Tibial nerve (tissue), 4 donors: Measurements from ENCODE around the gene DEGS2. TPM values are rescaled to one million over a fixed set of nuclear protein-coding genes. Genes with fewer than 3 reads are reported as not detected.
A peak's percentile ranks its signal among the peaks of the same experiment; 100 is the strongest.

ENCODE experiments used
- DNase-seq, 2 donors: peaks; one replicate each; pipeline ENCODE4 v3.0.0-alpha.2; 2019; ENCODE audit warnings: low spot score in 2 of 2
- H3K27ac ChIP-seq, 4 donors: fragments of 200-600 bp; sonication (generic) in 3 of 4; one replicate each; pipeline ENCODE4 v1.5.1; 2017 to 2019; ENCODE audit warnings: mild to moderate bottlenecking in 1 of 4
- H3K27me3 ChIP-seq, 2 donors: fragments of 200-600 bp; sonication (generic) in 1 of 2; one replicate each; pipeline versions ENCODE4 v1.5.1 to v1.6.0; 2017 to 2019
- H3K36me3 ChIP-seq, 3 donors: fragments of 200-600 bp; sonication (generic); one replicate each; pipeline ENCODE4 v1.5.1; 2018 to 2019
- H3K4me1 ChIP-seq, 4 donors: fragments of 200-600 bp; sonication (generic) in 3 of 4; one replicate each; pipeline ENCODE4 v1.5.1; 2017 to 2019
- H3K4me3 ChIP-seq, 4 donors: fragments of 200-600 bp; sonication (generic) in 3 of 4; one replicate each; pipeline ENCODE4 v1.5.1; 2017 to 2019; ENCODE audit warnings: mild to moderate bottlenecking in 1 of 4, moderate library complexity in 1 of 4
- H3K9me3 ChIP-seq, 4 donors: fragments of 200-600 bp; sonication (generic) in 3 of 4; one replicate each; pipeline ENCODE4 v1.5.1; 2017 to 2019
- CTCF ChIP-seq, 5 experiments: fragments of 200-600 bp in 3 of 5; fragments of 450-650 bp in 2 of 5; sonication (generic) in 3 of 5; IDR thresholded peaks; one replicate each; pipeline ENCODE4 v1.5.1; 2016 to 2019; ENCODE audit warnings: antibody characterized with exemption in 5 of 5, mild to moderate bottlenecking in 3 of 5, moderate library complexity in 2 of 5
- EP300 ChIP-seq, 2 donors: sonication (generic); formaldehyde crosslinking; IDR thresholded peaks; one replicate each; pipeline ENCODE4 v1.6.1; 2017; ENCODE audit warnings: antibody characterized with exemption in 2 of 2, mild to moderate bottlenecking in 1 of 2
- POLR2A ChIP-seq, 2 donors: fragments of 450-650 bp; IDR thresholded peaks; one replicate each; pipeline ENCODE4 v1.6.1; 2017; ENCODE audit warnings: antibody characterized with exemption in 2 of 2, mild to moderate bottlenecking in 2 of 2, moderate library complexity in 2 of 2
- WGBS, 2 donors: methylation state at CpG; one replicate each; pipeline ENCODE4 v1.1.5; 2018; 5-methylcytosine and 5-hydroxymethylcytosine counted together
- total RNA-seq, 4 donors: library from RNA; depleted of rRNA; stranded (reverse); fragments of >200 nt; gene quantifications; one replicate each; pipeline ENCODE4 v1.1.0, GENCODE V29; 2016

Gene DEGS2
- total RNA-seq, 4 donors from 2014 or later: 1.3 to 5.1 (median 1.8) TPM

- TF ChIP-seq POLR2A (IDR thresholded peaks at IDR 0.05) (no peak), EP300 (IDR thresholded peaks at IDR 0.05) (no peak), CTCF (IDR thresholded peaks at IDR 0.05) (peak in 1 of 5 experiments; percentile 12)
- Histone ChIP-seq H3K9me3 (no peaks in the 10 kb centered on the region), H3K4me3 (no peak overlapping the region), H3K36me3 (peaks cover 0 to 74% (median 0%) of the 10 kb centered on the region in 3 donors), H3K4me1 (peaks cover 0 to 28% (median 2%) of the 10 kb centered on the region in 4 donors), H3K27ac (peak overlapping the region in 2 of 4 donors; percentile 4 to 67), H3K27me3 (no peaks in the 10 kb centered on the region)
- no peak for DNase-seq
- 52 to 66% methylated on average over 16 of the region's 16 CpGs for WGBS, 2 donors
Measured at GRCh38 chr14:100140452-100141078, 18.9 kb downstream of the DEGS2 start.

DNA sequence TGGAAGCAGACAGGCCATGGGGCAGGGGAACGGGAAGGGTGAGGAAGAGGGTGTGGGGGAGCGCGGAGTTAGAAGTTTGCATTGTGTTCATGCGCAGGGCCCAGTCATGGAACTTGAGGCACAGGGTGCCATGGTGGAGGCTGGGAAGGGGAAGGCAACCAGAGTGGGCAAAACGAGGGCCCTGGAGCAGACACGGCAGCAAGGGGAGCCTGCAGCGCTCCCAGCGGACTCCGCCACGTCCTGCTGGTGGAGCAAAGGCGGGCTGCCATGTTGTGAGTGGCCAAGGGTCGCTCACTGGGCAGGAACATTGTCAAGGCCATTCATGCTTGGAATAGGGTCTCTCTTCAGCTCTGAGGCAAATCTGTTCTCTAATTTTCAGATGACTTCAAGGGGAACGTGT, 20.5 kb downstream of the DEGS2 start:
- peaks cover 0 to 80% (median 0%) of the 10 kb centered on the region in 3 donors for H3K36me3 ChIP-seq
- no peak overlapping the region for H3K27ac ChIP-seq
- no peak for DNase-seq
- no peak overlapping the region for H3K4me3 ChIP-seq
- no peaks in the 10 kb centered on the region for H3K9me3 ChIP-seq
- no peak for TF ChIP-seq POLR2A (IDR thresholded peaks at IDR 0.05)
- no peak for TF ChIP-seq CTCF (IDR thresholded peaks at IDR 0.05)
- TF ChIP-seq EP300 (IDR thresholded peaks at IDR 0.05): no peak
- peaks cover 0 to 15% (median 2%) of the 10 kb centered on the region in 4 donors for H3K4me1 ChIP-seq
- no peaks in the 10 kb centered on the region for H3K27me3 ChIP-seq
- WGBS, 2 donors: 90 to 96% methylated on average over 13 of the region's 13 CpGs

DNA sequence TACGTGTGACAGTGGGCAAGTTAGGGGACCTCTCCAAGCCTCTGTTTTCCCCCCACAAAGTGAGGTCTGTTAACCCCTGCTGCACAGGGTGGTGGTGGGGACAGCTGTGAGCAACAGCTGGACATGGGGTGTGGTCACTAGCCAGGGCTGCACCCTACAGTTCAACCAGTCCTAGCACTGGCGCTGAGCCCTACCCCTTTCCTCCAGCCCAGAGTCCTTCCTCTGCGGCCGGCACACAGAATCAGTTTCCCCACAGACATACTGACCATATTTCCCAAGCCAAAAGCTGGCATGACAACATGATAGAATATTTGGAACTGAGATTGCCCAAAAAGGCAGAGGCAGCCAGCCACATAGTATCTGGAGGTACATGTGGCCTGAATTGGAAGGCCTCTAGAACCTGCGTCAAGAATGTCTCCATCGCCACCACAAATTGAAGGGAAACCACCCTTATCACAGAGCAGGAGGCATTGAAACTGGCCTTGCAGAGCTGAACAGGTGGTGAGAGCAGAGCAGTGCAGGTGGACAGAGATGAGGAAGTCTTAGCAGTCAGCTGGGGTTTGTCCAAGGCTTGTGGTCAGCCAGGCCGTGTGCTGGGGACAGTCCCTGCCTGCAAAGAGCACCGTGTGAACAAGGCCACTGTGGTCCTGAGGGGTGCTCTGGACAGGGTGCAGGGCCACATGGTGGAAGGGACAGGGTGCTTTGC, 21.2 kb downstream of the DEGS2 start:
- H3K27ac ChIP-seq: no peak overlapping the region
- no peak overlapping the region for H3K4me3 ChIP-seq
- H3K4me1 ChIP-seq: peaks cover 0 to 16% (median 2%) of the 10 kb centered on the region in 4 donors
- peaks cover 0 to 80% (median 2%) of the 10 kb centered on the region in 3 donors for H3K36me3 ChIP-seq
- H3K9me3 ChIP-seq: no peaks in the 10 kb centered on the region
- WGBS, 2 donors: 78 to 82% methylated on average over 8 of the region's 8 CpGs
- H3K27me3 ChIP-seq: no peaks in the 10 kb centered on the region
- DNase-seq: no peak
- TF ChIP-seq POLR2A (IDR thresholded peaks at IDR 0.05) (no peak), EP300 (IDR thresholded peaks at IDR 0.05) (no peak), CTCF (IDR thresholded peaks at IDR 0.05) (no peak)

GRCh38 chr14:100137173-100137572, 22.3 kb downstream of the DEGS2 start:
- no peak for DNase-seq
- no peaks in the 10 kb centered on the region for H3K9me3 ChIP-seq
- peaks cover 0 to 13% (median under 1%) of the 10 kb centered on the region in 4 donors for H3K4me1 ChIP-seq
- WGBS, 2 donors: 78 to 98% methylated on average over 8 of the region's 8 CpGs
- H3K4me3 ChIP-seq: no peak overlapping the region
- H3K36me3 ChIP-seq: peaks cover 0 to 84% (median 10%) of the 10 kb centered on the region in 3 donors
- no peak for TF ChIP-seq EP300 (IDR thresholded peaks at IDR 0.05)
- no peak for TF ChIP-seq POLR2A (IDR thresholded peaks at IDR 0.05)
- TF ChIP-seq CTCF (IDR thresholded peaks at IDR 0.05): no peak
- H3K27me3 ChIP-seq: no peaks in the 10 kb centered on the region
- H3K27ac ChIP-seq: no peak overlapping the region

DNA sequence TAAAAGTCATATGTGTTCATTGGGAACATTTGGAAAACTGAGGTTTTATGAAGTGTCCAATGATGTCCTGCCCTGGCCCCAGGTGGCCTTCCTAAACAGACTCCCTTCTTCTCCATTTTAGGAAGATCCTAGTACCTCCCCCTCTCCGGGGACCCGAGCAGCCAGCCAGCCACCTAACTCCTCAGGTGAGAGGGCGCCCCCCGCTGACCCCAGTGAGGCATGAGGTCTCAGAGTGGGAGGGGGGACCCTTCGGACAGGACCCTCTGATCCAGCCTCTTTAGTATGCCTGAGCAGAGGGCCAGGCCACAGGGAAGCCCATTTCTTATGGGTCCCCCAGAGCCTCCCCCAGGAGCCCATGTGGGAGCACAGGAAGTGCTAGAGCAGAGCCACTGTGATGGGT, 23.7 kb downstream of the DEGS2 start:
- H3K4me1 ChIP-seq: peaks cover 0 to 6% (median 0%) of the 10 kb centered on the region in 4 donors
- 87 to 91% methylated on average over 3 to 5 of the region's 5 CpGs for WGBS, 2 donors
- H3K27me3 ChIP-seq: no peaks in the 10 kb centered on the region
- no peak overlapping the region for H3K4me3 ChIP-seq
- H3K36me3 ChIP-seq: peaks cover 0 to 89% (median 13%) of the 10 kb centered on the region in 3 donors
- H3K9me3 ChIP-seq: no peaks in the 10 kb centered on the region
- DNase-seq: no peak
- TF ChIP-seq EP300 (IDR thresholded peaks at IDR 0.05) (no peak), POLR2A (IDR thresholded peaks at IDR 0.05) (no peak), CTCF (IDR thresholded peaks at IDR 0.05) (no peak)
- no peak overlapping the region for H3K27ac ChIP-seq
